SU-DHL-6 (cell line): ENCODE results near the gene TRIM33.

Experiments
- H2AFZ ChIP-seq: fragments of 200-600 bp; sonication (generic); 2 replicates; pipeline ENCODE4 v1.6.1; 2014; ENCODE audit warnings: low read depth, mild to moderate bottlenecking, moderate library complexity, mixed read lengths, antibody characterized with exemption, low read length; ENCODE audit not compliant: severe bottlenecking
- H3F3A ChIP-seq: fragments of 200-600 bp; shearing (Covaris generic); 2 replicates; pipeline ENCODE4 v1.6.0; 2016; ENCODE audit warnings: antibody characterized with exemption, mild to moderate bottlenecking; ENCODE audit not compliant: insufficient read depth
- H3K27ac ChIP-seq: fragments of 200-600 bp; sonication (generic); 2 replicates; pipeline ENCODE4 v1.5.1; 2016; ENCODE audit warnings: low read depth, mild to moderate bottlenecking, low read length, moderate library complexity, mixed read lengths
- H3K27me3 ChIP-seq: fragments of 200-600 bp; sonication (generic), shearing (Covaris generic); 2 replicates; pipeline ENCODE4 v1.6.0; 2014; ENCODE audit warnings: mild to moderate bottlenecking, low read length
- H3K36me3 ChIP-seq: fragments of 200-600 bp; sonication (generic); 2 replicates; pipeline ENCODE4 v1.6.1; 2014; ENCODE audit warnings: mild to moderate bottlenecking, low read length, mixed read lengths
- H3K4me2 ChIP-seq: fragments of 300-600, 200-600 bp; shearing (Covaris generic), sonication (generic); 2 replicates; pipeline ENCODE4 v1.6.0; 2014; ENCODE audit warnings: low read length, low read depth, mild to moderate bottlenecking; ENCODE audit not compliant: poor library complexity, severe bottlenecking
- H3K4me3 ChIP-seq: fragments of 200-600 bp; sonication (generic); 2 replicates; pipeline ENCODE4 v1.5.1; 2014; ENCODE audit warnings: antibody characterized with exemption, low read length, mild to moderate bottlenecking, mixed read lengths; ENCODE audit not compliant: insufficient read depth, poor library complexity, severe bottlenecking
- H3K79me2 ChIP-seq: fragments of 200-600 bp; sonication (generic); 2 replicates; pipeline ENCODE4 v1.6.1; 2014; ENCODE audit warnings: mild to moderate bottlenecking, low read length, moderate library complexity; ENCODE audit not compliant: insufficient read depth
- H3K9ac ChIP-seq: fragments of 200-600 bp; sonication (generic); 2 replicates; pipeline ENCODE4 v1.7.0; 2014; ENCODE audit warnings: mild to moderate bottlenecking, low read length
- H3K9me2 ChIP-seq: fragments of 200-600 bp; sonication (generic); replicated peaks from 2 replicates; pipeline ENCODE4 v1.6.1; 2014; ENCODE audit warnings: low read length; ENCODE audit not compliant: insufficient read depth
- H3K9me3 ChIP-seq: fragments of 200-600 bp; sonication (generic); 2 replicates; pipeline ENCODE4 v1.6.1; 2014; ENCODE audit warnings: low read length, mixed read lengths; ENCODE audit not compliant: insufficient read depth
- H4K20me1 ChIP-seq: fragments of 200-600 bp; sonication (generic); 2 replicates; pipeline ENCODE4 v1.6.1; 2014; ENCODE audit warnings: low read depth, mild to moderate bottlenecking, antibody characterized with exemption, low read length, moderate library complexity, mixed read lengths
- EZH2phosphoT487 ChIP-seq: fragments of 200-600 bp; sonication (generic), shearing (Covaris generic); conservative IDR thresholded peaks from 2 replicates; pipeline ENCODE4 v1.6.1; 2018; ENCODE audit warnings: mild to moderate bottlenecking, antibody characterized with exemption, low read length, moderate library complexity, mixed read lengths
- TF ChIP-seq, protein P1 (sequence below): fragments of 200-600 bp; sonication (generic); IDR thresholded peaks from one replicate; pipeline ENCODE4 v1.5.1; 2017; ENCODE audit warnings: antibody characterized with exemption, mild to moderate bottlenecking, low read length, moderate library complexity; ENCODE audit not compliant: insufficient read depth, poor library complexity, severe bottlenecking

TRIM33 gene

DNA sequence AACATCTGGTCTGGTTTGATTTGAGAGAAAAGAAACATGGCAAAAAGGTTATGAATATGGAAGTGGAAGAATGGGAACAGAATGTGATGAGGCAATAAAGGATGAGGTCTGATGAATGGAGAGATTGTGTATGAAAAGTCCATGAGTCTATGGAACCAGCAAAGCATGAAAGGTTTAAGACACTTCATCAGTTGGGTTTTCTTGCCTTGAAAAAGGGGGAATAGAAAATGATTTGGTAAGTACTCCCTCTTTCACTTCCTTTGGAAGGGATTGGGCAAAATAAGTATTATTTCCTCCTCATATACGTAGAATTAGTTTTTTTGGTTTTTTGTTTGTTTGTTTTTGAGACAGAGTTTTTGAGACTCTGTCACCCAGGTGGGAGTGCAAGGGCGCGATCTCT is 155.8 kb downstream of the TRIM33 start:
- no peaks in the 10 kb centered on the region for H3K79me2 ChIP-seq
- H3K9me2 ChIP-seq, result no peaks in the 10 kb centered on the region
- H3K36me3 ChIP-seq, result no peaks in the 10 kb centered on the region
- no peak overlapping the region for H2AFZ ChIP-seq
- H3K27ac ChIP-seq, result no peak overlapping the region
- no peak overlapping the region for H3K4me2 ChIP-seq
- TF ChIP-seq EZH2phosphoT487, result no peak
- TF ChIP-seq, protein P1, sequence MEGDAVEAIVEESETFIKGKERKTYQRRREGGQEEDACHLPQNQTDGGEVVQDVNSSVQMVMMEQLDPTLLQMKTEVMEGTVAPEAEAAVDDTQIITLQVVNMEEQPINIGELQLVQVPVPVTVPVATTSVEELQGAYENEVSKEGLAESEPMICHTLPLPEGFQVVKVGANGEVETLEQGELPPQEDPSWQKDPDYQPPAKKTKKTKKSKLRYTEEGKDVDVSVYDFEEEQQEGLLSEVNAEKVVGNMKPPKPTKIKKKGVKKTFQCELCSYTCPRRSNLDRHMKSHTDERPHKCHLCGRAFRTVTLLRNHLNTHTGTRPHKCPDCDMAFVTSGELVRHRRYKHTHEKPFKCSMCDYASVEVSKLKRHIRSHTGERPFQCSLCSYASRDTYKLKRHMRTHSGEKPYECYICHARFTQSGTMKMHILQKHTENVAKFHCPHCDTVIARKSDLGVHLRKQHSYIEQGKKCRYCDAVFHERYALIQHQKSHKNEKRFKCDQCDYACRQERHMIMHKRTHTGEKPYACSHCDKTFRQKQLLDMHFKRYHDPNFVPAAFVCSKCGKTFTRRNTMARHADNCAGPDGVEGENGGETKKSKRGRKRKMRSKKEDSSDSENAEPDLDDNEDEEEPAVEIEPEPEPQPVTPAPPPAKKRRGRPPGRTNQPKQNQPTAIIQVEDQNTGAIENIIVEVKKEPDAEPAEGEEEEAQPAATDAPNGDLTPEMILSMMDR, result no peak
- H3K27me3 ChIP-seq, result no peaks in the 10 kb centered on the region
- H3F3A ChIP-seq, result no peaks in the 10 kb centered on the region
- H3K9me3 ChIP-seq, result no peaks in the 10 kb centered on the region
- H3K4me3 ChIP-seq, result no peak overlapping the region
- H4K20me1 ChIP-seq, result no peaks in the 10 kb centered on the region
- H3K9ac ChIP-seq, result no peak overlapping the region

- Histone ChIP-seq H3K9me3 (no peaks in the 10 kb centered on the region), H3K36me3 (no peaks in the 10 kb centered on the region), H3K79me2 (no peaks in the 10 kb centered on the region), H3K9ac (no peak overlapping the region), H3K4me3 (no peak overlapping the region), H4K20me1 (no peaks in the 10 kb centered on the region), H3K27ac (no peak overlapping the region), H3F3A (no peaks in the 10 kb centered on the region), H3K9me2 (no peaks in the 10 kb centered on the region), H2AFZ (no peak overlapping the region), H3K27me3 (no peaks in the 10 kb centered on the region), H3K4me2 (no peak overlapping the region)
- TF ChIP-seq, protein P1, result no peak
These were observed 157.7 kb downstream of the TRIM33 start for GRCh38 chr1:114353262-114353661.

DNA sequence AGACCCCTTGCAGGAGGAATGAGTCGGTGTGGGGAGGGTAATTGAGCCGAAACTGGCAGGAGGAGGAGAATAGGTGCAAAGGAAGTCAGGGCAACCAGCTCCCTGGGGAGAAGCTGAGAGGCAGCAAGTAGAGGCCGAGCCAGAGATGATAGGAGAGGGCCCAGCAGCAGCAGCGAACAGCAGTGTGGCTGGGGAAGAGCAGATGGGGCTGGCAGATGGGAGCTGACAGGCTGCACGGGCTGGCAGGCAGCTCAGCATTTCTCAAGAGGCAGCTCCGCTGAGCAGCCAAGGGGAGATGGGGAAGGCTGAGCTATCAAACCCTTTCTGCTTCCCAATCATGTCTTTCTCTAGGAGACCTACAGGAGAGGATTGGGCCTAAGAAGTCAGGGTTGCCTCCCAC is 158.2 kb downstream of the TRIM33 start:
- no peaks in the 10 kb centered on the region for H4K20me1 ChIP-seq
- no peaks in the 10 kb centered on the region for H3K79me2 ChIP-seq
- H3K27ac ChIP-seq, result no peak overlapping the region
- no peaks in the 10 kb centered on the region for H3K27me3 ChIP-seq
- no peak for TF ChIP-seq EZH2phosphoT487
- TF ChIP-seq, protein P1, result no peak
- no peaks in the 10 kb centered on the region for H3K9me3 ChIP-seq
- H3F3A ChIP-seq, result no peaks in the 10 kb centered on the region
- no peaks in the 10 kb centered on the region for H3K9me2 ChIP-seq
- no peaks in the 10 kb centered on the region for H3K36me3 ChIP-seq
- H3K4me3 ChIP-seq, result no peak overlapping the region
- H3K9ac ChIP-seq, result no peak overlapping the region
- H2AFZ ChIP-seq, result no peak overlapping the region
- no peak overlapping the region for H3K4me2 ChIP-seq
